K562 (cell line): Measurements from ENCODE around the gene IL10.

Experiments
- EZH2 ChIP-seq: IDR thresholded peaks from 2 replicates; pipeline ENCODE4 v1.6.1; 2012; ENCODE audit warnings: low read depth, mild to moderate bottlenecking, inconsistent platforms, low read length, borderline replicate concordance
- POLR2A ChIP-seq: fragments of 450-650 bp; conservative IDR thresholded peaks from 2 replicates; pipeline ENCODE4 v1.6.1; 2016
- SIN3A ChIP-seq, 2 experiments: fragments of 150-350 bp in 1 of 2; IDR thresholded peaks; 2 replicates each; pipeline ENCODE4 v1.6.1; 2011 to 2016; ENCODE audit warnings: borderline replicate concordance in 2 of 2, low read depth in 2 of 2, low read length in 2 of 2, mild to moderate bottlenecking in 2 of 2, moderate library complexity in 2 of 2; ENCODE audit not compliant: control insufficient read depth in 1 of 2
- SMARCC2 ChIP-seq: fragments of 450-650 bp; IDR thresholded peaks from 2 replicates; pipeline ENCODE4 v1.6.1; 2017; ENCODE audit warnings: antibody characterized with exemption, moderate library complexity, mild to moderate bottlenecking, low read depth
- SOX6 ChIP-seq: fragments of 450-650 bp; IDR thresholded peaks from 2 replicates; pipeline ENCODE4 v1.6.1; 2014; ENCODE audit warnings: mild to moderate bottlenecking
- SREBF1 ChIP-seq: fragments of 150-350 bp; IDR thresholded peaks from 2 replicates; pipeline ENCODE4 v1.6.1; 2014; ENCODE audit warnings: antibody characterized with exemption, low read depth, low read length, borderline replicate concordance
- TCF7L2 ChIP-seq: fragments of 150-350 bp; IDR thresholded peaks from 2 replicates; pipeline ENCODE4 v1.6.1; 2016; ENCODE audit warnings: low read depth, mild to moderate bottlenecking, low read length, moderate library complexity
- TEAD2 ChIP-seq: fragments of 450-650 bp; IDR thresholded peaks from 2 replicates; pipeline ENCODE4 v1.6.1; 2016; ENCODE audit warnings: missing genetic modification characterization, control low read depth, missing compliant biosample characterization
- ZNF121 ChIP-seq: sonication (generic); formaldehyde crosslinking; conservative IDR thresholded peaks from 2 replicates; pipeline ENCODE4 v1.8.0; 2022; ENCODE audit warnings: missing genetic modification reagents
- TF ChIP-seq, protein P1 (sequence below): fragments of 250-450 bp; sonication (Bioruptor Pico); IDR thresholded peaks from 2 replicates; pipeline ENCODE4 v1.8.0; 2021; ENCODE audit warnings: moderate library complexity, mild to moderate bottlenecking, inconsistent platforms
- TF ChIP-seq, protein P2 (sequence below), 2 experiments: fragments of 450-650 bp in 1 of 2; sonication (generic) in 1 of 2; formaldehyde crosslinking in 1 of 2; IDR thresholded peaks in 1 of 2; conservative IDR thresholded peaks in 1 of 2; 2 replicates each; pipeline versions ENCODE4 v1.6.1 to v1.8.1; 2016 to 2023; ENCODE audit warnings: mild to moderate bottlenecking in 2 of 2, moderate library complexity in 2 of 2, inconsistent platforms in 1 of 2, missing genetic modification reagents in 1 of 2

DNA sequence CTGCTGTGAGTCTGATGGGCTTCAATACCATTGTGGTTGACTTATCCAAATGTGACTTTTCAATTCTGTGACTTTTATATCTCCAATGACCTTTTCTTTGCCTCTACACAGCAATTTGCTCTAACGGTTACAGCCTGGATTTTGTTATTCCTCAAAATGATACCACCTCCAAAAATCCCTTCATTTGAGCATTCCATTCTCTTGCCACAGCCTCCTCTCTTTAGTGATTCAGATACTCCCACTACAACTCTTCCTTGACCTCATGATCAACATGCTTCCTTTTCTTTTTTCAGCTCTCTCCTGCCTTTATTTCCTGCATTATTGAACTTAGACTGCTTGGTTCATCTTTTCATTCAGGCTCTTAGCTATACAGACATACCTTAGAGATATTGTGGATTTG, 18.3 kb downstream of the IL10 start:
- TF ChIP-seq ZNF121 (CRISPR knock-in tag) (no peak), SOX6 (no peak), SMARCC2 (no peak), TEAD2 (tag) (no peak), TCF7L2 (no peak), POLR2A (no peak), SREBF1 (no peak), SIN3A (IDR thresholded peaks at IDR 0.05; ENCODE audit: borderline replicate concordance in 2 of 2, control insufficient read depth in 1 of 2, low read depth in 2 of 2, low read length in 2 of 2) (no peak), EZH2 (no peak)
- TF ChIP-seq, protein P1, sequence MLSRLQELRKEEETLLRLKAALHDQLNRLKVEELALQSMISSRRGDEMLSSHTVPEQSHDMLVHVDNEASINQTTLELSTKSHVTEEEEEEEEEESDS (CRISPR knock-in tag) = no peak
- TF ChIP-seq, protein P2, sequence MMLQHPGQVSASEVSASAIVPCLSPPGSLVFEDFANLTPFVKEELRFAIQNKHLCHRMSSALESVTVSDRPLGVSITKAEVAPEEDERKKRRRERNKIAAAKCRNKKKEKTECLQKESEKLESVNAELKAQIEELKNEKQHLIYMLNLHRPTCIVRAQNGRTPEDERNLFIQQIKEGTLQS (IDR thresholded peaks at IDR 0.05) = no peak
- TF ChIP-seq, protein P2 (CRISPR knock-in tag; conservative IDR thresholded peaks at IDR 0.05) = no peak
